GM18861 (cell line): Measurements from ENCODE around the gene M6PR.
"Not testable (repeated sequence)": the region's sequence is repeated elsewhere in the genome, so short reads cannot be mapped to it uniquely, and the experiment has no call there.

Experiments used
- ATAC-seq: cut with Tn5 transposase; IDR thresholded peaks from one replicate; pipeline ENCODE4 v1.9.1; 2021; ENCODE audit not compliant: unreplicated experiment

The M6PR gene

DNA sequence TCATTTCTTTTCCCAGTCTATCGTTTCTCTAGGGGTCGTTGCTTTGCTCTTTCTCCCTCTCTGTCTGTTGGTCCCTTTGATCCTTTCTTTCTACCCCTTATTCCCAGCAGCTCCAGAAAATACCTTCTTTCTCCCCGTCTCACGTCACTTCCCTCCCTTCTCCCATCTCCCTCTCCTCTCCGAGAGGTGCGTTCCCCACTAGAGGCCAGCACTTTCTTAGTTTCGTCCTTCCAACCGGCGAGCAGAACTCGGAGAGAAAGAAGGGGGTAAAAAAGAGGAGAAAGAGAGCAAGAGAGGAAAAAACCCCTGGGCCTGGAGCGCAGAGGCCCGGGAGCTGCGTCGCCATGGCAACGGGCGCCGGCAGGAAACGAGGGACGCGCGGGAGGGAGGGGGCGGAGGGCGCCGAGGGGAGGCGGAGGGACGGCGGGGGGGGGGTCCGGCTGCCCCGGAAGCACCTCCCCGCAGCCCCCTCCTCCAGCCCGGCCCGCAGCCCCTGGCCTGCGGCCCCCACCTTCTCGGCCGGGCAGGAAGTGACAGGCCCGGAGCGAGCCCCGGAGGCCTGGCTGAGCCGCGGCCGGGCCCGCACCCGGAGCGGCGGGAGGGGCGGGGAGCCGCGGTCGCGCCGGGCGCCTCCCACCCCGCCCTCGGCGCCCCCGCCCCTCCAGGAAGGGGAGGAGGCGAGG, 35.3 kb downstream of the M6PR start, which contains the start of gene PHC1:
Gene PHC1 (plus strand): TSS at position 477 of the 683 bp plus-strand sequence. CDS start 3,169 bp downstream, outside the sequence.
- ATAC-seq: peak; percentile 45

DNA sequence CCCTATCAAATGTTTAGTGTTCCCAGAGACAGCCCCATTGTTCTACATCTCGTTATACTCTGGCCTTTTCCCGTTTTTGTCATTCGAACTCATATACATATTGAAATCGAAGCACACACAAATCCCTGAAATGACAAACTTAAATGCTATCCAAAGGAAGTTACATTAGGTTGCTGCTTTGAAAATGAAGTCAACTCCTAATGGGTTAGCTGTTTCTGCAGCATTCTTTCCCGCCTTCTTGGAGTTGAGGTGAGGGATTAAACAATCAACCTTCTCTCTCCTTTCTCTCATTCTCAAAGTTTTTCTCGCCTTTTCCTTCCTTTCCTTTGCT, 35.8 kb downstream of the M6PR start:
- no peak for ATAC-seq

DNA sequence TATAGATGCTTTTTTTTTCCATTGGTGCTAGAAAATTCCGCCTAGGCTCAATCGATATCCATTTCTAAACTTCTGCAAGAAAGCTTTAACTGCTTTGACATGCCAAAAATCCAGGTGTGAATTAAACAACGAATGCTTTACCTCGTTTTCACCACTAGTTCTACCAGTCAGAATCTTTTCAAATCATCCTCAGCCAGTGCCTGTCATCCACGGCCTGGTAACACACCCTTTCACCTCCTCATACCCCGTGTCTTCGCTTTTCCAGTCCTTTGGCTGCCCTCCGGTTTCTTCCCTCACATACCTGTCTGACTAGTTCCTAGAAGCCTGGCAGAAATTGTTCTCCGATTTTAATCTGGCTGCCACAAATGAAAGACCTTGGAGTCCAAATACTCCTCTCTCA, 36.5 kb downstream of the M6PR start:
- ATAC-seq: no peak

DNA sequence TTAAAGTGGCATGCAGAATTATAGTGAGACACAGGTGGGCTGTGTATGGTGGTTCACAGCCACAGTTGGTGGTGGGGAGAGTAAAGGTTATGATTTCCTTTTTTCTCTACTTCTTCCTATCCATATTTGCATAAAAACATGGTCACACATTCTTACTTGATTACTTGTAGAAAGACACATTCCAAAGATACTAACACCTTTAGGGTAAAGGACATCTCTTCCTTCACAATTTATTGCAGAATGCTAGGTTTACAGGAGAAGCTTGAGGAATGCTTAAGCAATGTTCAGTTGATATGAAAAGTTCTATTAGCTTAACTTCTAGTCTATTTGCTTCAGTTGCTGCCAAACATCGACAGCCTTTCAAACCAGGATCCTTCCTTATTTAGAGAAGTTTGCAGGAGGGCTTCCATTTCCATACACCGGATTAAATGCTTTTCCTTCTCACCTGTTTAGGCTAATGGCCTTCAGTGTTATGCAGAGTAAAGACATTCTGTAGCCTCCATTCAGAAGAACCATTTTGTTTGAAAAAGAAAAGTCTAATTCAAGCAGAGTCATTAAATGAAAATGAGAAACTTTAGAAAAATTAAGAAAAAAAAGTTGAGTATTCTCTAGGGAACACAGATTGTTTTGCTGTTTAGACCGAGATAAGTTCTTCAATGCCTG, 37.7 kb downstream of the M6PR start:
- no peak for ATAC-seq

DNA sequence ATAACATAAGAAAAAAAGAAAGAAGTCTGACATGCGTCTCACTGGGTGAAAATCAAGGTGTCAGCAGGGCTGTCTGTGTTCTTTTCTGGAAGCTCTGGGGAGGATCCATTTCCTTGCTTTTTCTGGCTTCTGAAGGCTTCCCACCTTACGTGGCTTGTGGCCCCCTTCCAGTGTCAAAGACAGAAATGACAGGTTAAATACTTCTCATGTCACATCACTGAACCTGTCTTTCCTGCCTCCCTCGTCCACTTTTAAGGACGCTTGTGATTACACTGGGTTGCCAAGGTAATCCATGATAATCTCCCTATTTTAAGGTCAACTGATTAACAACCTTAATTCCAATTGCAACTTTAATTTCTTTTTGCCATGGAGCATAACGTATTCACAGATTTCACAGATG, 39.7 kb downstream of the M6PR start:
- ATAC-seq: no peak

DNA sequence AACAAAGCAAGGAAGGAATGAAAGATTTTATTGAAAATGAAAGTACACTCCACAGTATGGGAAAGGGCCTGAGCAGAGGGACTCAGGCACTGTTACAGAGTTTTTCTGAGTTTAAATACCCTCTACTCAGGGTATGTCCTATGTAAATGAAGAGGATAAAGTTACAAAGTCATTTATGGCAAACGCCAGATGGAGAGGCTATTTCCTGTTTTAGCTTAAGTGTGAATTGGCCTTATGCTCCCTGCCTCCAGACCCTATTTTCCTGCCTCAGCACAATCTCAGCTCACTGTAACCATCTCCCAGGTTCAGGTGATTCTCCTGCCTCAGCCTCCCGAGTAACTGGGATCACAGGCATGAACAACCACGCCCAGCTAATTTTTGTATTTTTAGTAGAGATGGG, 41.9 kb downstream of the M6PR start:
- ATAC-seq: no peak

DNA sequence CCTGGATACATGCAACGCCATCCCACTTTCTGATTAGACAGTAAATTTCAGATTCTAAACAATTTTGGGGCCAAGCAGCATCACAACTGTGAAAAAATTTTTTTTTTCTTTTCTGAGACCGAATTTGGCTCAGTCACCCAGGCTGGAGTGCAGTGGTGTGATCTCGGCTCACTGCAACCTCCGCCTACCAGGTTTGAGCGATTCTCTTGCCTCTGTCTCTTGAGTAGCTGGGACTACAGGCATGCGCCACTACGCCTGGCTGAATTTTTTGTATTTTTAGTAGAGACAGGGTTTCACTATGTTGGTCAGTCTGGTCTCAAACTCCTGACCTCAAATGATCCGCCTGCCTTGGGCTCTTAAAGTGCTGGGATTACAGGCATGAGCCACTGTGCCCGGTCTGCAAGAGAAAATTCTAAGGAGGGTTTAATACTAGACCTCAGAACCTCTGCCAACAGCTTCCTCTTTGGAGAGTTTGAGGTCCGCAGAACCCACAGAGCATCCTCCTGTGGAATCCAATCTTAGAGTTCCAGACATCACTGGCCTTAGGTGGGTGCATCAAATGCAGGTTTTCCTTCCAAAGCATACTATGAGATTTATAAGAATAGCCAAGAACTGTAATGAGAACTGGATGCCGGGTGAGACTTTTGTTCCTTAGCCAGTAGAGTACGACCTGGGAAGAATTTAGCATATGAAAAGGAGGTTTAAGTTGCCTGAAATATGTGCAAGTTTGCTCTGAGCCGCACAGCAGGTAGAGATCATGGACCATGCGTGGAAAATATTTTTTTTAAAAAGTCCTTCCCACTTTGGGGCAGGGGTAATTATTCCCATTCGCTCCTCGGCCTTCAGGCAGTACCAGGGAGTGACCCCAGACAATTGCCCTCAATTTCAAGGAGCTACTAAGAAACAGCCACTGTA, 42.9 kb downstream of the M6PR start:
- ATAC-seq: no peak

DNA sequence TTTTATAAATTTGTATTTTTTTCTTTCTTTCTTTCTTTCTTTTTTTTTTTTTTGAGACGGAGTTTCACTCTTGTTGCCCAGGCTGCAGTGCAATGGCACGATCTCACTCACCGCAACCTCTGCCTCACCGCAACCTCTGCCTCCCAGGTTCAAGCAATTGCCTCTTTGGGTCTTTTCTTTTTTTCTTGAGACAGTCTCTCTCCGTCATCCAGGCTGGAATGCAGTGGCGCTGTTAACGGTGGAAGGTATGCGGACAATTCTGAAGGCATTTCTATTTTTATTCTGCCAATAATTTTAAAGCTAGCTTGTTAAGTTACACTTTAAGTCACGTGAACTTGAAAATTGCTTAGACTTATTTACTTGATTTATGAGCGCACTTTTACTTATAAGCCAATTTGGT, 43.9 kb downstream of the M6PR start:
- ATAC-seq: no peak

DNA sequence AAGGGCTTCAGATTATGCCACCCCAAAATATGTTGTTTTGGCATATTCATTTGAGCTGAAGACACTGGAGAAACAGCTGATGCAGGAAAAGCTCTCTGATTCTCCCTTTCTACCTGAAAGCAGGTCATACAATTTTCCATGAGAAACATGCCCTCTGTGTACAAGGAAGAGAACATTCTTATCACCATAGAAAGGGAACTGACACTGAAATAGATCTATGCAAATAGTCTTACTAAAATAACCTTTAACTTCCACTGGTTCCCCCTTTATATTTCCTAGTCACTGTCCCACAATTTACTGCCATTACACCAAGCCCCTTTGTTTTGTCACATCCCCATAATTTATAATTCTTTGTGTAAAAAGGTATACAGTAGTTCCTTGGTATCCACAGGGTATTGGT, 44.8 kb downstream of the M6PR start:
- no peak for ATAC-seq

DNA sequence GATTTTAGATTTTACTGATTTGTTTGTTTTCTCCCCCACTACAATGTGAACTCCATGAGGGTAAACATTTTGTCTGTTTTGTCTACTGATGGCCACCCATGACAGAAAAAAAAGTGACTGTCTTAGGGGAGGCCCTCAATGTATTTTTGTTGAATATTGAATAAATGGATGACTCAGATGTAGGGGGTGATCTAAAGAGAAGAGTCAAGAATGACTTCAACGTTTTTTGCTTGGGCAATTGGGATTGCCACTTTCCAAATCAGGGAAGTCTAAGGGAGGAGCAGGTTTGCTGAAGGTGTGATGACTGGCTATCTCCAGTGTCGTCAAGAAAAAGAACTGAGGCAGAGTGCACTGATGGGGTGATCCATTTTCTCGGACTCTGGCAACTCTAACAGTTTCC, 45.8 kb downstream of the M6PR start:
- ATAC-seq: no peak

DNA sequence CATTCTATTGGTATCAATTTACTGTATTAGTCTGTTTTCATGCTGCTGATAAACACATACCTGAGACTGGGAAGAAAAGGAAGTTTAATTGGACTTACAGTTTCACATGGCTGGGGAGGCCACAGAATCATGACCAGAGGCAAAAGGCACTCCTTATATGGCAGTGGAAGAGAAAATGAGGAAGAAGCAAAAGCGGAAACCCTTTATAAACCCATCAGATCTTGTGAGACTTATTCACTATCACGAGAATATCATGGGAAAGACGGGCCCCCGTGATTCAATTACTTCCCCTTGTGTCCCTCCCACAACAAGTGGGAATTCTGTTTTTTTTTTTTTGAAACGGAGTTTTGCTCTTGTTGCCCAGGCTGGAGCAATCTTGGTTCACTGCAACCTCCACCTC, 46.7 kb downstream of the M6PR start:
- not testable (repeated sequence) for ATAC-seq

DNA sequence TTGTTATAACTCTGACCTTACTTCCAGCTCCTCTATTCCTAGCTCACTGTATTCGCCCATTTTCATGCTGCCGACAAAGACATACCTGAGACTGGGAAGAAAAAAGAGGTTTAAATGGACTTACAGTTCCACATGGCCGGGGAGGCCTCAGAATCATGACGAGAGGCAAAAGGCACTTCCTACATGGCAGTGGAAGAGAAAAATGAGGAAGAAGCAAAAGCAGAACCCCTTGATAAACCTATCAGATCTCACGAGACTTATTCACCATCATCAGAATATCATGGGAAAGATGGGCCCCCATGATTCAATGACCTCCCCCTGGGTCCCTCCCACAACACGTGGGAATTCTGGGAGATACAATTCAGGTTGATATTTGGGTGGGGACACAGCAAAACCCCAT, 49.6 kb downstream of the M6PR start:
- ATAC-seq: no peak

DNA sequence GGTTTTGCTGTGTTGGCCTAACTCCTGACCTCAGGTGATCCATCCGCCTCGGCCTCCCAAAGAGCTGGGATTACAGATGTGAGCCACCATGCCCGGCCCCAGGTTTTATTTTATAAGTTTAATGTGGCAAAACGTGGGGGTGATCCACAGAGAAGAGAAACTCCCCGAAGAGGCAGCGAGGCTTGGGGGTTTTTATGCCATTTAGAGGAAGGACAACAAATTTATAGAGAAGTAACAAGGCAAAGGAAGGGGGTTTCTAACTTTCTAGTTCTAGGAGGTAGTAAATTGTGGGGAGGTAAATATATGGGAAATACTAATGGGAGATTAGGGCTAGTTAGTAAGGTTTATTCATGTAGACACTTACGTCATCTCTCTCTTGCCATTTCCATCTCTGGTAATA, 52.4 kb downstream of the M6PR start:
- ATAC-seq: no peak

DNA sequence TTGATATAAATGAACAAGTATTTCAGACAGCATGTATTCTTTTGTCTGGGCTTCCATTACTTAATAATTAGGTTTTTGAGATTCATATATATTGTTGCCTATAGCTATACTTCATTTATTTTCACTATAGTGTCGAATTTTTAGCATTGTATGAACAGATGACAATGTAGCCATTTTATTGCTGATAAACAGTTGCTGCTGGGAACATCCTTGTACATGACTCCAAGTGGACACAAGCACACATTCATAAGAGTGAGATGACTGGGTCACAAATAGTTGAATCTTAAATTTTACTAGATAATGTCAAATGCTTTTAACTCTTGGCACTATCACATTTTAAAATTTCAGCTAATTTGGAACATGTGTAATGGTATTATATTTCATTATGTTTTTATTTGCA, 54.5 kb downstream of the M6PR start:
- no peak for ATAC-seq

DNA sequence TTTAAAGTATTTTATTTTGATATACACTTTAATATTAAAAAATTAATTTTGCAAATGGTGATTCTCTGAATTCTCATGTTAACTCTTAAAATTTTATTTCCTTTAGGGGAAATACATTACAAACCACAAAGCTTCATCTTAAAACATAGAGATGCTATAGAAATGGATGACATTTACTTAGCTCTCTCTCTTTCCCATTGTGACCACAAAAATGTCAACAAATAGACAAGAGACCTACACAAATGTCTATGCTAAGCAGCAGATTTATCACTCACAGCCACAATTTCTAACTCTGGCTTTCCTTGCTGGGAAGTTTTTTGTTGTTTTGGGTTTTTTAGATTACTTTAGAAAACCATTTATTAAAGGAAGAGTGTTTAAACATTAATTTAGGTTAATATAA, 55.1 kb downstream of the M6PR start:
- ATAC-seq: no peak

DNA sequence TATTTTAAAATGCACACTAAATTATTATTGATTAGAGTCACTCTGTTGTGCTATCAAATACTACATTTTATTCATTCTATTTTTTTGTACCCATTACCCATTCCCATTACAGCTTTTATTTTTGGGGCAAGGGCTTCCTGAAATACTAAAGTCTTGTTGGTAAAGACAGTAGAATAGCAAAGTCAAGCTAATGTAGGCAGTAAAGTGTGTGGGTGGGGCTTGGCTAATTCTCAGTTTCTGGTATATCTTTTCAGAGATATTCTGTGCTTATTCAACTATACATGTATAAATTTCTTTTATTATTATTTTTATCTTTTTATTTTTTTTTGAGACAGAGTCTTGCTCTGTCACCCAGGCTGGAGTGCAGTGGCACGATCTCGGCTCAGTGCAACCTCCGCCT, 57.5 kb downstream of the M6PR start:
- no peak for ATAC-seq
